Fibroblast of lung (primary cell): ENCODE measurements around the gene CNTN1. TPM values are rescaled to one million over a fixed set of nuclear protein-coding genes. Genes with fewer than 3 reads are reported as not detected.

ENCODE experiments used
- DNase-seq, 2 donors: peaks; one replicate each; pipeline versions ENCODE4 v3.0.0 to v3.0.0-alpha.2; 2010; ENCODE audit warnings: low read depth in 2 of 2
- H2AFZ ChIP-seq: 2 replicates; pipeline ENCODE4 v1.5.1; 2012; ENCODE audit warnings: low read length, control low read depth, inconsistent platforms
- H3K27ac ChIP-seq: 2 replicates; pipeline ENCODE4 v1.5.1; 2011; ENCODE audit warnings: low read length, control low read depth; ENCODE audit not compliant: insufficient read depth
- H3K27me3 ChIP-seq: 2 replicates; pipeline ENCODE4 v1.5.1; 2011; ENCODE audit warnings: mild to moderate bottlenecking, low read length; ENCODE audit not compliant: control insufficient read depth, insufficient read depth
- H3K36me3 ChIP-seq: 2 replicates; pipeline ENCODE4 v1.5.1; 2011; ENCODE audit warnings: low read length; ENCODE audit not compliant: control insufficient read depth, insufficient read depth
- H3K4me1 ChIP-seq: 2 replicates; pipeline ENCODE4 v1.5.1; 2011; ENCODE audit warnings: low read length; ENCODE audit not compliant: control insufficient read depth, insufficient read depth; ENCODE audit errors: extremely low read depth
- H3K4me2 ChIP-seq: 2 replicates; pipeline ENCODE4 v1.5.1; 2011; ENCODE audit warnings: low read length, control low read depth; ENCODE audit not compliant: insufficient read depth; ENCODE audit errors: extremely low read depth
- H3K4me3 ChIP-seq, 4 experiments: fragments of 200-600 bp in 1 of 4; sonication (generic) in 1 of 4; replicated peaks in 1 of 4; 2 replicates each; pipeline ENCODE4 v1.5.1; 2011 to 2016; ENCODE audit warnings: low read length in 4 of 4, low read depth in 3 of 4, mild to moderate bottlenecking in 3 of 4, control low read depth in 2 of 4, inconsistent platforms in 1 of 4, mixed read lengths in 1 of 4; ENCODE audit not compliant: insufficient read depth in 1 of 4; ENCODE audit errors: control extremely low read depth in 1 of 4
- H3K79me2 ChIP-seq: 2 replicates; pipeline ENCODE4 v1.5.1; 2012; ENCODE audit warnings: mild to moderate bottlenecking, low read length, inconsistent platforms; ENCODE audit not compliant: control insufficient read depth, insufficient read depth
- H3K9ac ChIP-seq: 2 replicates; pipeline ENCODE4 v1.5.1; 2011; ENCODE audit warnings: mild to moderate bottlenecking, low read length, control low read depth; ENCODE audit not compliant: insufficient read depth
- H3K9me3 ChIP-seq: 2 replicates; pipeline ENCODE4 v1.5.1; 2012; ENCODE audit warnings: low read depth, low read length; ENCODE audit not compliant: control insufficient read depth, insufficient read depth
- H4K20me1 ChIP-seq: 2 replicates; pipeline ENCODE4 v1.5.1; 2011; ENCODE audit warnings: low read length; ENCODE audit not compliant: control insufficient read depth, insufficient read depth; ENCODE audit errors: extremely low read depth
- CTCF ChIP-seq, 2 donors: IDR thresholded peaks in 1 of 2; conservative IDR thresholded peaks in 1 of 2; 1 replicate in 1 of 2; 2 replicates in 1 of 2; pipeline ENCODE4 v1.5.1; 2011 to 2012; ENCODE audit warnings: low read length in 2 of 2, control low read depth in 1 of 2, inconsistent platforms in 1 of 2, low read depth in 1 of 2, mild to moderate bottlenecking in 1 of 2
- EZH2 ChIP-seq: IDR thresholded peaks from 2 replicates; pipeline ENCODE4 v1.5.1; 2012; ENCODE audit warnings: low read length, control low read depth, mild to moderate bottlenecking; ENCODE audit errors: missing control alignments
- polyA plus RNA-seq, 2 donors: library from polyadenylated mRNA; depleted of rRNA in 1 of 2; stranded (reverse) in 1 of 2; unstranded in 1 of 2; fragments of >200 nt; gene quantifications; 2 replicates each; pipeline ENCODE4 v1.2.1, GENCODE V29; 2011 to 2012; ENCODE audit warnings: missing spikeins in 1 of 2
- total RNA-seq: library from RNA; depleted of rRNA; stranded (reverse); fragments of >200 nt; gene quantifications from 2 replicates; pipeline ENCODE4 v1.2.1, GENCODE V29; 2014

The CNTN1 gene
- total and polyA plus RNA-seq, 2 donors (not counting 1 experiment from before 2014, with no cell fraction given), result 0.22 to 0.83 TPM

DNA sequence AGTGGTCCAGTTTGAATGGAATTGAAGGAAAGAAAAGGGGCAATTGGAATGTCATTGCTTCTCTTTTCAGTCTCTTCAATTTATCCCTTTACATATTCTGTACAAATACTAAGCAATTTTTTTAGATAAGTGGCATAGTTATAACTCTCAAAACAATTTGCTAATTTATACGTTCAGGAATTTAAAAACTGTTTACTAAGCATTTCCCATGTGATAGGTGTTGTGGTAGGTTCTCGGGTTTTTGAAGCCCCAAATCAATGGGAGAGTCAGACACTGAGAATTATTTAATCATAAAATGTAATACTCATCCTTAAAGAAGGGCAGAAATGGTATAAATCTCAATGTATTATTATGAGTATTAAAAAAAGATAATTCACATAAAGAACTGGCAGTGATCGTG lies 197.1 kb downstream of the CNTN1 start:
- H3K27ac ChIP-seq, result no peak overlapping the region
- H3K36me3 ChIP-seq, result no peaks in the 10 kb centered on the region
- H3K4me2 ChIP-seq, result no peak overlapping the region
- H3K79me2 ChIP-seq, result no peaks in the 10 kb centered on the region
- H3K4me1 ChIP-seq, result no peaks in the 10 kb centered on the region
- no peak overlapping the region for H2AFZ ChIP-seq
- H3K9me3 ChIP-seq, result no peaks in the 10 kb centered on the region
- no peaks in the 10 kb centered on the region for H3K27me3 ChIP-seq
- H3K4me3 ChIP-seq, result no peak overlapping the region
- no peaks in the 10 kb centered on the region for H4K20me1 ChIP-seq
- TF ChIP-seq CTCF (conservative IDR thresholded peaks at IDR 0.05 in 1 of 2, IDR thresholded peaks at IDR 0.05 in 1 of 2; ENCODE audit: low read depth in 1 of 2, low read length in 2 of 2), result no peak
- TF ChIP-seq EZH2, result no peak
- no peak overlapping the region for H3K9ac ChIP-seq
- DNase-seq, result no peak

GRCh38 chr12:40892528-40892927 lies 200.3 kb downstream of the CNTN1 start:
- no peak for DNase-seq
- no peaks in the 10 kb centered on the region for H4K20me1 ChIP-seq
- H3K4me3 ChIP-seq, result no peak overlapping the region
- H3K36me3 ChIP-seq, result no peaks in the 10 kb centered on the region
- no peak overlapping the region for H3K9ac ChIP-seq
- no peaks in the 10 kb centered on the region for H3K4me1 ChIP-seq
- no peak overlapping the region for H3K4me2 ChIP-seq
- no peaks in the 10 kb centered on the region for H3K79me2 ChIP-seq
- no peaks in the 10 kb centered on the region for H3K27me3 ChIP-seq
- no peak for TF ChIP-seq EZH2
- no peak for TF ChIP-seq CTCF (conservative IDR thresholded peaks at IDR 0.05 in 1 of 2, IDR thresholded peaks at IDR 0.05 in 1 of 2; ENCODE audit: low read depth in 1 of 2, low read length in 2 of 2)
- no peak overlapping the region for H3K27ac ChIP-seq
- no peak overlapping the region for H2AFZ ChIP-seq
- no peaks in the 10 kb centered on the region for H3K9me3 ChIP-seq

GRCh38 chr12:40898505-40898904 lies 206.3 kb downstream of the CNTN1 start:
- H3K4me2 ChIP-seq, result no peak overlapping the region
- H2AFZ ChIP-seq, result no peak overlapping the region
- H3K27me3 ChIP-seq, result no peaks in the 10 kb centered on the region
- no peak for DNase-seq
- no peak for TF ChIP-seq EZH2
- no peak for TF ChIP-seq CTCF (conservative IDR thresholded peaks at IDR 0.05 in 1 of 2, IDR thresholded peaks at IDR 0.05 in 1 of 2; ENCODE audit: low read depth in 1 of 2, low read length in 2 of 2)
- H3K4me3 ChIP-seq, result no peak overlapping the region
- H3K27ac ChIP-seq, result no peak overlapping the region
- H3K4me1 ChIP-seq, result no peaks in the 10 kb centered on the region
- H3K9me3 ChIP-seq, result no peaks in the 10 kb centered on the region
- no peak overlapping the region for H3K9ac ChIP-seq
- no peaks in the 10 kb centered on the region for H3K79me2 ChIP-seq
- H3K36me3 ChIP-seq, result no peaks in the 10 kb centered on the region
- no peaks in the 10 kb centered on the region for H4K20me1 ChIP-seq
